22Rv1 (cell line): Measurements from ENCODE around the gene KIAA1549.

Experiments used
- CTCF ChIP-seq: fragments of 450-650 bp; IDR thresholded peaks from 2 replicates; pipeline ENCODE4 v1.5.1; 2017; ENCODE audit warnings: mild to moderate bottlenecking
- ZFX ChIP-seq: fragments of 450-650 bp; IDR thresholded peaks from 2 replicates; pipeline ENCODE4 v1.6.1; 2017; ENCODE audit warnings: antibody characterized with exemption, borderline replicate concordance

GRCh38 chr7:138929969-138930368 is 51.2 kb downstream of the KIAA1549 start:
- TF ChIP-seq CTCF (no peak), ZFX (no peak)
